HG03196 (cell line): ENCODE results near the gene TERB1.

ENCODE experiments used
- ATAC-seq: cut with Tn5 transposase; IDR thresholded peaks from one replicate; pipeline ENCODE4 v1.9.1; 2021; ENCODE audit not compliant: unreplicated experiment

Gene TERB1

GRCh38 chr16:66801320-66802105, at the start of gene TERB1:
TSS of gene TERB1 (minus strand) at chr16:66801584. CDS start at chr16:66796798, 4,786 bp downstream.
- ATAC-seq, result no peak

- ATAC-seq, result no peak
Measured at GRCh38 chr16:66850115-66850815, 48.9 kb upstream of the TERB1 start.

- ATAC-seq, result no peak
Measured at GRCh38 chr16:66849549-66849948, 48.2 kb upstream of the TERB1 start.

GRCh38 chr16:66849021-66849420, 47.6 kb upstream of the TERB1 start:
- no peak for ATAC-seq

GRCh38 chr16:66848172-66848571, 46.8 kb upstream of the TERB1 start:
- ATAC-seq, result no peak

- no peak for ATAC-seq
Measured at GRCh38 chr16:66847533-66848067, 46.2 kb upstream of the TERB1 start.

- no peak for ATAC-seq
Measured at GRCh38 chr16:66846831-66847230, 45.4 kb upstream of the TERB1 start.

GRCh38 chr16:66846266-66846665, 44.9 kb upstream of the TERB1 start:
- no peak for ATAC-seq

- ATAC-seq, result no peak
Measured at GRCh38 chr16:66845791-66846221, 44.4 kb upstream of the TERB1 start.

GRCh38 chr16:66845080-66845410, 43.7 kb upstream of the TERB1 start:
- ATAC-seq, result no peak

- no peak for ATAC-seq
Measured at GRCh38 chr16:66844342-66845079, 43.1 kb upstream of the TERB1 start, which contains the start of gene CA7. TSS of gene CA7 (plus strand) at chr16:66844414. CDS start at chr16:66844488, 74 bp downstream.

- ATAC-seq, result no peak
Measured at GRCh38 chr16:66844009-66844341, 42.6 kb upstream of the TERB1 start.

- ATAC-seq, result no peak
Measured at GRCh38 chr16:66843191-66843590, 41.8 kb upstream of the TERB1 start.

GRCh38 chr16:66842765-66843164, 41.4 kb upstream of the TERB1 start:
- no peak for ATAC-seq

- ATAC-seq, result no peak
Measured at GRCh38 chr16:66841366-66841765, 40.0 kb upstream of the TERB1 start.

GRCh38 chr16:66840883-66841282, 39.5 kb upstream of the TERB1 start:
- ATAC-seq, result no peak

GRCh38 chr16:66834746-66835145, 33.4 kb upstream of the TERB1 start:
- ATAC-seq, result no peak

GRCh38 chr16:66832661-66833305, 31.4 kb upstream of the TERB1 start:
- no peak for ATAC-seq

- ATAC-seq, result no peak
Measured at GRCh38 chr16:66832190-66832589, 30.8 kb upstream of the TERB1 start.

- peak; percentile 91 for ATAC-seq
Measured at GRCh38 chr16:66830422-66831404, 29.3 kb upstream of the TERB1 start, which contains the start of gene NAE1. TSS of gene NAE1 (minus strand) at chr16:66830976. CDS start at chr16:66830899, 77 bp downstream.
